Aorta (tissue), 5 donors: ENCODE measurements around the gene PMEPA1. TPM values are rescaled to one million over a fixed set of nuclear protein-coding genes. Genes with fewer than 3 reads are reported as not detected.
"Not testable (repeated sequence)": the region's sequence is repeated elsewhere in the genome, so short reads cannot be mapped to it uniquely, and the experiment has no call there.

Source experiments
- ATAC-seq: fragments of 200-7000 bp; cut with Tn5 transposase; one replicate; pipeline ENCODE4 v1.9.1; 2022; ENCODE audit warnings: moderate library complexity; ENCODE audit not compliant: low FRiP score
- DNase-seq, 2 donors: peaks; one replicate each; pipeline ENCODE4 v3.0.0-alpha.2; 2020
- H3K27ac ChIP-seq, 2 donors: one replicate each; pipeline ENCODE4 v1.5.1; 2013; ENCODE audit warnings: low read length in 2 of 2, mild to moderate bottlenecking in 2 of 2, moderate library complexity in 2 of 2, control low read depth in 1 of 2, inconsistent platforms in 1 of 2, low read depth in 1 of 2
- H3K27me3 ChIP-seq, 2 donors: one replicate each; pipeline ENCODE4 v1.6.1; 2013; ENCODE audit warnings: control low read depth in 1 of 2, low read length in 1 of 2, mild to moderate bottlenecking in 1 of 2, moderate library complexity in 1 of 2; ENCODE audit not compliant: insufficient read depth in 2 of 2, control insufficient read depth in 1 of 2
- H3K36me3 ChIP-seq, 2 donors: one replicate each; pipeline ENCODE4 v1.6.1; 2013; ENCODE audit warnings: control low read depth in 1 of 2, low read length in 1 of 2, mild to moderate bottlenecking in 1 of 2; ENCODE audit not compliant: insufficient read depth in 2 of 2, control insufficient read depth in 1 of 2
- H3K4me1 ChIP-seq, 2 donors: one replicate each; pipeline ENCODE4 v1.6.1; 2013; ENCODE audit warnings: low read length in 2 of 2, control low read depth in 1 of 2, mild to moderate bottlenecking in 1 of 2, moderate library complexity in 1 of 2; ENCODE audit not compliant: insufficient read depth in 2 of 2, control insufficient read depth in 1 of 2
- H3K4me3 ChIP-seq, 2 donors: one replicate each; pipeline ENCODE4 v1.5.1; 2013; ENCODE audit warnings: low read length in 2 of 2, control low read depth in 1 of 2, mild to moderate bottlenecking in 1 of 2
- H3K9me3 ChIP-seq: one replicate; pipeline ENCODE4 v1.6.1; 2013; ENCODE audit warnings: mild to moderate bottlenecking, low read length; ENCODE audit not compliant: control insufficient read depth
- WGBS, 2 donors: extraction: QIAGEN DNeasy Blood & Tissue Kit; methylation state at CpG; one replicate each; pipeline ENCODE4 v1.1.7; 2013; 5-methylcytosine and 5-hydroxymethylcytosine counted together
- intact Hi-C, 2 donors: fragments of 100-400 bp; cut with DNase I; formaldehyde crosslinking; loops; one replicate each; pipeline versions ENCODE4 v1.14.2 to v1.15.0; 2022
- polyA plus RNA-seq, 2 donors: library from polyadenylated mRNA; stranded (reverse); fragments of 200-250 nt; gene quantifications; one replicate each; pipeline ENCODE4 v1.2.3, GENCODE V29; 2013
- total RNA-seq, 2 donors: library from RNA; stranded (reverse); fragmentation: NEBNext Ultra II Directional; extraction: Animal tissue kit (Norgen Biotek cat#: 25700); gene quantifications; one replicate each; pipeline ENCODE4 v1.2.1, GENCODE V29; 2021
- donor health status: healthy with polysubstance abuse.
- donor health status: Bipolar disorder and iron deficiency.
- donor health status: DM: no; HTN: no; CAD: no.
- donor health status: DM: no; HTN: no; CAD: no.
- donor health status: DM: yes; HTN: yes; CAD: no.

PMEPA1 gene
- total and polyA plus RNA-seq, 4 donors = 31.4 to 188 (median 107) TPM

DNA sequence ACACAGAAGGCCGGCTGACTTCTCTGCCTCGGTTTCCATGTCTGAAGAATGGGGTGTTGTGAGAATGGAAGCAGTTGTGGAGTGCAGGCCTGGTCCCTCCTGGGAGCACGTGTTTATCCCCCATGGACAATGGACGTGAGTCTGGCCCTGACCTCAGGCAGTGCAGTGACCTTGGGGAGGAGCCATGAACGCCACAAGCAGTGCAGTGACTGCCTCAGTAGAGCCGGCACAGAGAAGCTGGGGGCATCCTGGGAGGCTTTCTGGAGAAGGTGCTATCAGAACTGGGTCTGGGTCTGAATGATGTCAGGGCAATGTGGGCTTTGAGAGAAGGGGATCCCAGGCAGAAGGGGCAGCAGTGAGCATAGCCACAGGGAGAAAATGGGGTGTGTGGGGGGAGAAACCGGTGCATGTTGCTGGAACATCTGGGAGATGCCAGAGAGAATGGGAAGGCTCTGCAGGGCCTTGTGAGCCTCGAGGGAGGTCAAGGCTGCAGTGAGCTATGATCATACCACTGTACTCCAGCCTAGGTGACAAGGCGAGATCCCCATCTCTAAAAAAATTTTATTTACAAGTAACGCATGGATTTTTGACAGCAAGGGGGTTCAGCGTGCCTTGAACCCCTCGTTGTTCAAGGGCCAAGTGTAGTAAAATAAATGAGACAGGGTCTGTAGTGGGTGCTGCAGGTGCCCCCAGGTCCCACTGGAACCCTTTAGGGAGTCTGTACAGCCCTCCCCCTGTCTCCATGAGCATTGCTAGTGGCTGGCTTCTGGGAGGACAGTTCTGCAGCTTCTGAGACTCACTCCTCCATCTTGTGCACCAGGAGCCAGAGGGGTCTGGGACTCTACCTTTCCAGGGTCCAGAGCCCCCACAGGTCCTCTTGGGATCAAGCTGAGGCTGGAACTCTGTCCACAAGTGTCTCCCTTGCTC is 62.5 kb downstream of the PMEPA1 start:
- 85 to 86% methylated on average over 12 of the region's 12 CpGs for WGBS, 2 donors
- Histone ChIP-seq H3K4me1 (no peaks in the 10 kb centered on the region), H3K27me3 (no peaks in the 10 kb centered on the region), H3K9me3 (peaks cover 5% of the 10 kb centered on the region), H3K27ac (no peak overlapping the region), H3K4me3 (no peak overlapping the region), H3K36me3 (peaks cover 0 to under 1% of the 10 kb centered on the region in 2 donors)
- no peak for ATAC-seq
- no peak for DNase-seq
- intact Hi-C loops = no loop called here

DNA sequence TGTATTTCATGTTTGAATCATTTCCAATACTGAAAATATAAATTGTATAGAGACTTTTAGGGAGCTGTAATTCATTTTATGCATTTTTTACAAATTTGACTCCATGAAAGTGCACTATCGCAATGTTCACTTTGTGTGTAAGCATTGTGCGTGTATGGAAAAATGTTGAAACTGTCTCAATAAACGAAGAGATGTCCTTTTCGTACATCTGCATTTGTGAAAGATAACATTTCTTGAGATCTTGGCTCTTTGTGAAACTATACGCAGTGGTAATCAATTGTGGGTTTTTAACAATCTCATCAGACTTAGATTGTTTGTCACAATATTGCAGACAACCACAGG is 70.9 kb downstream of the PMEPA1 start:
- no peak for DNase-seq
- Histone ChIP-seq H3K27ac (no peak overlapping the region), H3K27me3 (no peaks in the 10 kb centered on the region), H3K9me3 (peaks cover 5% of the 10 kb centered on the region), H3K4me3 (no peak overlapping the region), H3K4me1 (no peaks in the 10 kb centered on the region), H3K36me3 (no peaks in the 10 kb centered on the region)
- ATAC-seq = no peak
- 93 to 96% methylated on average over 5 of the region's 5 CpGs for WGBS, 2 donors
- intact Hi-C loops = no loop called here

DNA sequence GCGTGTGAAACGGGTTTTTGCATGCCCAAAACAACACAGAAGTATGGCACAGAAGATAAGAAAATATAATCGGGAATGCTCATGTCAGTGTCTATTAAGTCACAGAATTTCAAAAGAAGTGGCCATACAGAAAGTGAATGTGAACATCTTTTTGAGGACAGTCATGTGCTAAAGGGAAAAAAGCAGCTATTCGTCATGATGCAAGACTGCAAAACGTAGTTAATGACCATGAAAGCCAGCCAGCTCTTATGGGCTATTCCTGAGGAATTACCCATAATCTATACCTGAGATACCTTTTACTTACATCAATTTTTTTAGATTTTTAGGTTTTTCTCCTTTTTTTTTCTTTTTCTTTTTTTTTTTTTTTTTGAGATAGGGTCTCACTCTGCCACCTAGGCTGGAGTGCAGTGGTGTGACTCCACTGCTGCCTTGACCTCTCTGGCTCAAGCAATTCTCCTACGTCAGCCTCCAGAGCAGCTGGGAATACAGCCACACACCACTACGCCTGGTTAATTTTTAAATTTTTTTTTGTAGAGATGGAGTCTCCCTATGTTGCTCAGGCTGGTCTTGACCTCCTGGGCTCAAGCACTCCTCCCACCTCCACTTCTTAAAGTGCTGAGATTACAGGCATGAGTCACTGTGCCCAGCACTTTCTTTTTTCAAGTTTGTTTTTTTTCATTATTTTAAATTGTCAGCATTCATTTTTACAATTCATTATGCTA is 71.5 kb downstream of the PMEPA1 start:
- intact Hi-C loops = no loop called here
- H3K36me3 ChIP-seq = no peaks in the 10 kb centered on the region
- no peak overlapping the region for H3K4me3 ChIP-seq
- DNase-seq = no peak
- 72 to 73% methylated on average over 7 of the region's 7 CpGs for WGBS, 2 donors
- ATAC-seq = no peak
- no peak overlapping the region for H3K27ac ChIP-seq
- H3K9me3 ChIP-seq = peaks cover 3% of the 10 kb centered on the region
- H3K4me1 ChIP-seq = no peaks in the 10 kb centered on the region
- no peaks in the 10 kb centered on the region for H3K27me3 ChIP-seq

DNA sequence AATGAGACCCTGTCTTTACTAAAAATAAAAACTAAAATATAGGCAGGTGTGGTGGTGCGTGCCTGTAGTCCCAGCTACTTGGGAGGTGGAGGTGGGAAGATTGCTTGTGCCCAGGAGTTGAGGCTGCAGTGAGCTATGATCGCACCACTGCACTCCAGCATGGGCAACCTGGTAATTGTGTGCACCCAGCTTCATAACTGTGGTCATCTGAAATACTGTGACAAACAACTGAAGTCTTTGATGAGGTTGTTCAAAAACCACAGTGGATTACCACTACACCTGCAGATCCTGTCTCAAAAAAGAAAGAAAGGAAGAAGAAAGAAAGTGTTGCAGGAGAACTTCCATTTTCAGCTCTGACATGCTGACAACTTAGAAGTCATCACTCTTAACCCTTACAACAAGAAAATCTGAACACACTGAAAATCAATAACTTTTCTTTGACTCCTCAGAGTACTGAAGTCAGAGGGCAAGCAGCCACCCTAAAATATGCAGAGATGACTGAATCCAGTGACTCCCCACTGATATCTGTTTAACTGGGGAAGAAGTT is 75.8 kb downstream of the PMEPA1 start:
- no peak for ATAC-seq
- no peak for DNase-seq
- intact Hi-C loops = no loop called here
- no peaks in the 10 kb centered on the region for H3K36me3 ChIP-seq
- H3K4me3 ChIP-seq = no peak overlapping the region
- no peak overlapping the region for H3K27ac ChIP-seq
- 93 to 98% methylated on average over 2 of the region's 2 CpGs for WGBS, 2 donors
- no peaks in the 10 kb centered on the region for H3K4me1 ChIP-seq
- H3K27me3 ChIP-seq = no peaks in the 10 kb centered on the region
- H3K9me3 ChIP-seq = peaks cover 2% of the 10 kb centered on the region

DNA sequence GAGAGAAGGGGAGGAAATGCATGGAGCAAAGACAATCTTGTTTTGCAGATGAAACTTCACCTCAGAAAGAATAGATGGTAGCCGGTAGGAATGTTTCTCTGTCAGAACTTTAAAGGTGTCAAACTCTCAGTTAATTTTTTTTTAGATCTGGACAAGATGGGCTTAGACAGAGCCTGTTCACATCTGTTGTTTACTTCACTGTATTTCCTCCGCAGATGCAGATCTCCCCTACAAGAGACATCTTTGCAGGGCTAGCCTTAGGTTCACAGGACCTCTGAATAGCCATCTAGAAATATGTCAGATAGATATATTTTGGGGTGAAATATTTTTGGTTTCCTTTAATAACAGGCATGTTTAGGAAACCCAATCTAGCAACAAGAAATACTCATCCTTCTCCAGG is 77.5 kb downstream of the PMEPA1 start:
- Histone ChIP-seq H3K36me3 (no peaks in the 10 kb centered on the region), H3K27me3 (no peaks in the 10 kb centered on the region), H3K4me1 (no peaks in the 10 kb centered on the region), H3K4me3 (no peak overlapping the region), H3K27ac (no peak overlapping the region), H3K9me3 (peaks cover 2% of the 10 kb centered on the region)
- intact Hi-C loops = no loop called here
- no peak for ATAC-seq
- 93 to 96% methylated on average over 2 of the region's 2 CpGs for WGBS, 2 donors
- no peak for DNase-seq

DNA sequence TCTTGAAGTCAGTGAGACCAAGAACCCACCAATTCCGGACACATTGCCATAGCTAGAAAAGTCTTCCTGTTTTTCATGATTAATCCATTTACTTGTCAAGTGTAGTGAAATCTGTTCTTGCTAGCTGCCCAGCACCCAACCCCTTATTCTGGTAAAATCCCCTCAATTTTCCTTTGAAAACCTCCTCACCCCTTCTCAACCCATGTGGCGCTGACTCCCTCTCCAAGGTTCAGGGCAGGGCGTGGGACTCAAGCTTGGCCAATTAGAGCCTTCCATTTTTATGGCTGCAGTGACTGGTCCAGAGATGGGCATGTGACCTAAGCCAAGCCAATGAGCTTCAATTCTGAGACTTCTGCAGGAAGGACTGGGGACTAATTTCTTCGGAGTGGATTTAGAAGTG is 79.8 kb downstream of the PMEPA1 start:
- 71 to 86% methylated on average over 4 of the region's 4 CpGs for WGBS, 2 donors
- DNase-seq (no peak), ATAC-seq (no peak)
- H3K27ac ChIP-seq = no peak overlapping the region
- H3K4me3 ChIP-seq = no peak overlapping the region
- no peaks in the 10 kb centered on the region for H3K27me3 ChIP-seq
- H3K9me3 ChIP-seq = no peaks in the 10 kb centered on the region
- no peaks in the 10 kb centered on the region for H3K4me1 ChIP-seq
- H3K36me3 ChIP-seq = no peaks in the 10 kb centered on the region
- intact Hi-C loops = no loop called here

DNA sequence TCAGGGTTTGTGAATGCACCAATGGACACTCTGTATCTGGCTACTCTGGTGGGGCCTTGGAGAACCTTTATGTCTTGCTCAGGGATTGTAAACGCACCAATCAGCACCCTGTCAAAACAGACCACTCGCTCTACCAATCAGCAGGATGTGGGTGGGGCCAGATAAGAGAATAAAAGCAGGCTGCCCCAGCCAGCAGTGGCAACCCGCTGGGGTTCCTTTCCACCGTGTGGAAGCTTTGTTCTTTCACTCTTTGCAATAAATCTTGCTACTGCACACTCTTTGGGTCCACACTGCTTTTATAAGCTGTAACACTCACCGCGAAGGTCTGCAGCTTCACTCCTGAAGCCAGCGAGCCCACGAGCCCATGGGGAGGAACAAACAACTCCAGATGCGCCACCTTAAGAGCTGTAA is 80.3 kb downstream of the PMEPA1 start:
- 86 to 88% methylated on average over 9 of the region's 9 CpGs for WGBS, 2 donors
- H3K4me1 ChIP-seq, H3K9me3 ChIP-seq, DNase-seq, H3K27me3 ChIP-seq, ATAC-seq, H3K36me3 ChIP-seq, H3K27ac ChIP-seq, intact Hi-C loops, H3K4me3 ChIP-seq: not testable (repeated sequence)

DNA sequence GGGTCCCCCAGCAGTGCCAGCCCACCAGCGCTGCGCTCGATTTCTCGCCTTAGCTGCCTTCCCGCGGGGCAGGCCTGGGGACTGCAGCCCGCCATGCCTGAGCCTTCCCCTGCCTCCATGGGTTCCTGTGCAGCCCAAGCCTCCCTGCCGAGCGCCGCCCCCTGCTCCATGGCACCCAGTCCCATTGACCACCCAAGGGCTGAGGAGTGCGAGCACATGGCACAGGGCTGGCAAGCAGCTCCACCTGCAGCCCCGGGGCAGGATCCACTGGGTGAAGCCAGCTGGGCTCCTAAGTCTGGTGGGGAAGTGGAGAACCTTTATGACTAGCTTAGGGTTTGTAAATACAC is 80.9 kb downstream of the PMEPA1 start:
- H3K9me3 ChIP-seq, H3K27ac ChIP-seq, H3K36me3 ChIP-seq, H3K4me1 ChIP-seq, intact Hi-C loops, ATAC-seq, H3K4me3 ChIP-seq, H3K27me3 ChIP-seq: not testable (repeated sequence)
- DNase-seq = peak in 1 of 2 donors; percentile 64
- 97 to 98% methylated on average over 12 of the region's 12 CpGs for WGBS, 2 donors
